NCI-H1048 (cell line): ENCODE data around the gene AKR1A1.
"Not testable (repeated sequence)": the region's sequence is repeated elsewhere in the genome, so short reads cannot be mapped to it uniquely, and the experiment has no call there.

Source experiments
- DNase-seq: peaks from one replicate; lab custom pipeline; 2025; lab: John Stamatoyannopoulos, UW

The AKR1A1 gene

DNA sequence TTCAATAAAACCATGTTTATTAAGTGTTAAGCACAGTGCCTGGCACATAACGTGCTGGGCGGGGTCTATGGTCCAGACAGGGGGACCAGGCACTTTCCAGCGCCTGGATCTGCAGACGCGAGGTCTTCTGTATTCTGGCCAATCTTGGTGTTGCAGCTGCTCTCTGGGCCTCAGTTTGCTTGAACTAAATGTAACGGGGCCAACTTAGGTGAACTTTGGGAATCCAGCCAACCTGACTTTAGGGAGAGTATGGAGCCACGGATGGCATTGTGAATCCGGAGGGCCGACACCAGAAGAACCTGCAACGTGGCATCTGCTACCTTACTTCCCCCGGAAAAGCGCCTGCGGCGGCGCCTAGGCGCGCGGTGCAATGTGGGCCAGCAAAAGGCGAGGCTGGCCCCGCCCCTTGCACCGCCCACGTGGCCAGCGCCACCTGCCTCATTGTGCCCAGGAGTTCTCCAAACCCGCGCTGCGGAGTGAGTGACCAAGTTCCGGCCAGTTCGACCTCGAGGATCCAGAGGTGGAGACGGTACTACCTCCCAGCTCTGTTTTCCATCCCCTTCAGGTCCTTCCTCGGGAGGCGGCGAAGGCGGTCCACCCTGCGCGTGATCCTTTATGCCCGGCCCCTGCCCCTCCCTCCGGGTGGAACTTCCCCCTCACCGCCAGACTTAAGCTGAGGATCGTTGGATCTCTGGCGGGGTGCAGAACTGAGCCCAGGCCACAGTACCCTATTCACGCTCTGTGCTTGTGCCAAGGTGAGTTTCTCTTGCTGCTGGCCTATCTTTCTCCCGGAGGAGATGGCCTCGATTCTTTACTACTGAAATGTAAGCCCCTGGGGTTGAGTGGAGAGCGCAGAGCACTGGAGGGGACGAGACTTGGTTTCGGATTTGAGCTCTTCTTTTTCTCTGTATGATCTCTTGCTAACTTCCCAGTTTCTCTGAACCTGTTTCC, at the start of gene AKR1A1:
Gene AKR1A1 (plus strand): TSS at position 426 of the 951 bp plus-strand sequence. CDS start 10,969 bp downstream, outside the sequence.
- DNase-seq = peak; percentile 64

DNA sequence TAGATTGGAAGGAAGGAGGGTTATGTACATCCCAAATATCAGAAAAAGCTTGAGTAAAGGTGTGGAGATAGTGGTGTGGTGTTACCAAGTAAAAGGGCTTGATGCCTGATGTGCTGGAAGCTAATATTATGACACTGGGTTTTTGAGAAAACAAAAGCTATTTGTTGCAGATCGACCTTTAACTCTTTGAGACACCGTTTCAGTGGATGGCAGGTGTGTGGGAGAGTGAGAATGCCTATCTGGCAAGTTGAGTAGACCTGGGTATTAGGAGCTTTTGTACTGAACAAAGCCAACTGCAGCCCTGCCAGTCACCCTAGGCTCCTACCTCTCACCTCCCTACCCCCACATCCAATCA, 49.1 kb upstream of the AKR1A1 start:
- no peak for DNase-seq

GRCh38 chr1:45503462-45504360, 46.9 kb upstream of the AKR1A1 start:
- no peak for DNase-seq

- DNase-seq = no peak
Observed at GRCh38 chr1:45507195-45507594, 43.4 kb upstream of the AKR1A1 start.

DNA sequence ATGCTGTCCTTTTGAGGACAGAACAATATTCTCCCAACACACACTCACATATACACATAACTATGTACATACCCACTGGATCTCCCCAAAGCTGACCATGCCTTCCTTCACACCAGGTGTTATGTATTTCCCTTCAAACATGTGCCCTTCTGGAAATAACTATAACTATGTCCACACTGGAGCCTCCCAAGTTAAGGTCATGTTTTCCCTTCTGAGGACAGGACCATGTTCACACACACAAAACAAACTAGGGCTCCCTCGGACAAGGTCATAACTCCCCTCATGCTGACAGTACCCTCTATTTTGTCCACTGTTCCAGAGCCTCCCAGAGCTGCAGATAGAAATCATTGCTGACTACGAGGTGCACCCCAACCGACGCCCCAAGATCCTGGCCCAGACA, 42.7 kb upstream of the AKR1A1 start:
- no peak for DNase-seq

DNA sequence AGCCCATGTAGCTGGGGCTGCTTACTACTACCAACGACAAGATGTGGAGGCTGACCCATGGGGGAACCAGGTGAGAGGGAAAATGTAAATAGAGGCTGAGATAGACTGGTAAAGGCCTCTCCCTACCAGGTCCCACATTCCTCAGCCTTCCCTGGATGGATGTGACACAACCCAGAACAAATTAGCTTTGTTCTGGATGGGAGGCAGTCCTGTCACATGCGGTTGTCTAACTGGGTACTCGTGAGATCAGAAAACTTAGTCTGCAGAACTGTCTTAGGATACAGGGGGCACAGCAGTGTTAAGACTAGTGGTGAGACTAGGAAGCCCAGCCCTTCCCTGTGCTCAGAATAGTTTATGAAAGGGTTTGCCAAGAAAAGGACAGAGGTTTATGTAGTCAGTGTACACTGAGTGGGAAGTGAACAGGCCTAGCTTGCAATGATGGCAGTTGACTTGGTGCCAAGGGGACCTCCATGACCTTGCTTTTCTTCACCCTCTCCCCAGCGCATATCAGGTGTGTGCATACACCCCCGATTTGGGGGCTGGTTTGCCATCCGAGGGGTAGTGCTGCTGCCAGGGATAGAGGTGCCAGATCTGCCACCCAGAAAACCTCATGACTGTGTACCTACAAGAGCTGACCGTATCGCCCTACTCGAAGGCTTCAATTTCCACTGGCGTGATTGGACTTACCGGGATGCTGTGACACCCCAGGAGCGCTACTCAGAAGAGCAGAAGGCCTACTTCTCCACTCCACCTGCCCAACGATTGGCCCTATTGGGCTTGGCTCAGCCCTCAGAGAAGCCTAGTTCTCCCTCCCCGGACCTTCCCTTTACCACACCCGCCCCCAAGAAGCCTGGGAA, 42.1 kb upstream of the AKR1A1 start:
- no peak for DNase-seq

GRCh38 chr1:45510036-45510971, 40.3 kb upstream of the AKR1A1 start:
- DNase-seq = no peak

DNA sequence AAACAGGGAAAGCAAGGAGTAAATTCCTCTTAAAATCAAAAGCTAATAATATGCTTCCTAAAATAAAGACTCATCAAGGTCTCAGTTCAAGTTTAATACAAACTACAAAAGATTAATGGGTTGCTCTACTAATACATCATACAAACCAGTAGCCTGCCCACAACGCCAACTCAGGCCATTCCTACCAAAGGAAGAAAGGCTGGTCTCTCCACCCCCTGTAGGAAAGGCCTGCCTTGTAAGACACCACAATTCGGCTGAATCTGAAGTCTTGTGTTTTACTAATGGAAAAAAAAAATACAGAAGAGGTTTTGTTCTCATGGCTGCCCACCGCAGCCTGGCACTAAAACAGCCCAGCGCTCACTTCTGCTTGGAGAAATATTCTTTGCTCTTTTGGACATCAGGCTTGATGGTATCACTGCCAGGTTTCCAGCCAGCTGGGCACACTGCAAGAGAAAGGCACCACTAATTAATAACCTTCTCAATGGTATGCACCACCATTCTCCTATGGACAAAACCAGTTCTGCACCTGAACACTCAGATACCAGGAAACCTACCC, 39.6 kb upstream of the AKR1A1 start:
- no peak for DNase-seq

DNA sequence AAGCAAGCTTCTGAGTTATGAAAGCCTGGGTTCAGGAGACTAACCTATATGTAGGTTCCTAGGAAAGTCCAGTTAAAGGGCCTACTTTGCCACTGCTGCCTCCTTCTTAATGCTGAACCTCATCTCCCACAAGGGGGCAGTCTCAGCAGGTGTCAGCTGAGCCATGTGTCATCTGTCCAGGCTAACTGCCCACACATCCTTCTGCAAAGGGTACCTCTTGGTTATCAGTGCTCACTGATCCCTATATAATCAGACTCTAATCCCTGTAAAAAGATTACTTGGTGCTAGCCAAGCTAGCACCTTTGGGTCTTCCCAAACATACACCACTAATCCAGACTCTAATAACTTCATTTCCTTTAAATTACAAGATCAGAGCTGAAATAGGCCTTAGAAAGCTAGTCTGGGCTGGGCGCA, 38.0 kb upstream of the AKR1A1 start:
- DNase-seq = peak; percentile 44

DNA sequence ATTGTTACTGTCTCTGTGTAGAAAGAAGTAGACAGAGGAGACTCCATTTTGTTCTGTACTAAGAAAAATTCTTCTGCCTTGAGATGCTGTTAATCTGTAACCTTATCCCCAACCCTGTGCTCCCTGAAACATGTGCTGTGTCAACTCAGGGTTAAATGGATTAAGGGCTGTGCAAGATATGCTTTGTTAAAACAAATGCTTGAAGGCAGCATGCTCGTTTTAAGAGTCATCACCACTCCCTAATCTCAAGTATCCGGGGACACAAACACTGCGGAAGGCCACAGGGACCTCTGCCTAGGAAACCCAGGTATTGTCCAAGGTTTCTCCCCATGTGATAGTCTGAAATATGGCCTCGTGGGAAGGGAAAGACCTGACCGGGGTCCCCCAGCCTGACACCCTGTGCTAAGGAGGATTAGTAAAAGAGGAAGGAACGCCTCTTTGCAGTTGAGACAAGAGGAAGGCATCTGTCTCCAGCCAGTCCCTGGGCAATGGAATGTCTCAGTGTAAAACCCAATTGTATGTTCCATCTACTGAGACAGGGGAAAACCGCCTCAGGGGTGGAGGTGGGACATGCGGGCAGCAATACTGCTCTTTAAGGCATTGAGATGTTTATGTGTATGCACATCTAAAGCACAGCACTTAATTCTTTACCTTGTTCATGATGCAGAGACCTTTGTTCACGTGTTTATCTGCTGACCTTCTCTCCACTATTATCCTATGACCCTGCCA, 36.9 kb upstream of the AKR1A1 start:
- not testable (repeated sequence) for DNase-seq

GRCh38 chr1:45516036-45516435, 34.6 kb upstream of the AKR1A1 start:
- no peak for DNase-seq

DNA sequence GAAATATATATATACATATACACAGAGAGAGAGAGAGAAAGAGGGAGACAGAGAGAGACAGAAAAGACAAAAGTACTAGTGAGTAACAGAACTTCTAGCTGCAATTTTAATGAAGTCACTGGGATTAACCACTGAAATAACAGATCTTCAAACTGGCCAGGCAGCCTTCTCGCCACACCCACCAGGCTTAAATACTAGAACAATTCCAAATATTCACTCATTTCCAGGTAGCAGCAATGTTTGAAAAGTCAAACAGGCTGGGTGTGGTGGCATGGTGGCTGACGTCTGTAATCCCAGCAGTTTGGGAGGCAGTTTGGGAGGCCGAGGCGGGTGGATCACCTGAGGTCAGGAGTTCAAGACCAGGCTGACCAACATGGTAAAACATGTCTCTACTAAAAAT, 34.2 kb upstream of the AKR1A1 start:
- no peak for DNase-seq

DNA sequence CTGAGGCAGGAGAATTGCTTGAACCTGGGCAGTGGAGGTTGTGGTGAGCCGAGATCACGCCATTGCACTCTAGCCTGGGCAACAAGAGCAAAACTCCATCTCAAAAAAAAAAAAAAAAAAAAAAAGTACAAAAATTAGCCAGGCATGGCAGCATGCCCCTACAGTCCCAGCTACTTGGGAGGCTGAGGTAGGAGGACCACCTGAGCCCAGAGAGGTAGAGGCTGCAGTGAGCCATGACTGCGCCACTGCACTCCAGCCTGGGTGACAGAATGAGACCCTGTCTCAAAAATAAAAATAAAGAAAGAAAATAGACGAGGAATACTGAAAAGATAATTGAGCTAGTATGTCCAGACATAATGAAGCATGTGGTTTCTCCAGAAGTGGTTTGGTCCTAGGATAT, 32.3 kb upstream of the AKR1A1 start:
- DNase-seq = not testable (repeated sequence)

DNA sequence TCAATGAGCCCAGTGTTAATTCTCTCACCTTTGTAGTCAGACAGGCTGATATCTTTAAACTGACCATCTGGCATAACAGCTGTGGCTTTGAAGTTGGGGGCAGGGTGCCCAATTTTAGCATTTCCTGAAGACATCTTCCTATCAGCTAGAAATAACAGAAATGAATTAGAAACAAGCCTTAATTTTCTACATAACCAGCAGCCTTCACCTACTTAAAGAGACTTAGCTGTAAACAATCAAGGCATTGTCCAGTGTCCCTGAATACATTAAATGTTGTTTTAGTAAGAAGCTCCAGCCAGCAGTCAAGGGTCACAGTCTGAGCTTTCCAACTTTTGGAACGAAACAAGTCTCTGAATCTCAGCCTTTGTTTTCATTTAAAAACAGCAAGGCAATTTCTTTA, 31.7 kb upstream of the AKR1A1 start:
- DNase-seq = no peak

DNA sequence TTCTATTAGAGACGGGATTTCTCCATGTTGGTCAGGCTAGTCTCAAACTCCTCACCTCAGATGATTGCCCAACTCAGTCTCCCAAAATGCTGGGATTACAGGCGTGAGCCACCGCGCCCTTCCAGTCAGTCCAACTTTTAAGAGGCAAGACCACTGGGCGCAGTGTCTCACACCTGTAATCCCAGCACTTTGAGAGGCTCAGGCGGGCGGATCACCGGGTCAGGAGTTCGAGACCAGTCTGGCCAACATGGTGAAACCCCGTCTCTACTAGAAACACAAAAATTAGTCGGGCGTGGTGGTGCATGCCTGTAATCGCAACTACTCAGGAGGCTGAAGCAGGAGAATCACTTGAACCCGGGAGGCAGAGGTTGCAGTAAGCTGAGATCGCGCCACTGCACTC, 30.9 kb upstream of the AKR1A1 start:
- DNase-seq = not testable (repeated sequence)

DNA sequence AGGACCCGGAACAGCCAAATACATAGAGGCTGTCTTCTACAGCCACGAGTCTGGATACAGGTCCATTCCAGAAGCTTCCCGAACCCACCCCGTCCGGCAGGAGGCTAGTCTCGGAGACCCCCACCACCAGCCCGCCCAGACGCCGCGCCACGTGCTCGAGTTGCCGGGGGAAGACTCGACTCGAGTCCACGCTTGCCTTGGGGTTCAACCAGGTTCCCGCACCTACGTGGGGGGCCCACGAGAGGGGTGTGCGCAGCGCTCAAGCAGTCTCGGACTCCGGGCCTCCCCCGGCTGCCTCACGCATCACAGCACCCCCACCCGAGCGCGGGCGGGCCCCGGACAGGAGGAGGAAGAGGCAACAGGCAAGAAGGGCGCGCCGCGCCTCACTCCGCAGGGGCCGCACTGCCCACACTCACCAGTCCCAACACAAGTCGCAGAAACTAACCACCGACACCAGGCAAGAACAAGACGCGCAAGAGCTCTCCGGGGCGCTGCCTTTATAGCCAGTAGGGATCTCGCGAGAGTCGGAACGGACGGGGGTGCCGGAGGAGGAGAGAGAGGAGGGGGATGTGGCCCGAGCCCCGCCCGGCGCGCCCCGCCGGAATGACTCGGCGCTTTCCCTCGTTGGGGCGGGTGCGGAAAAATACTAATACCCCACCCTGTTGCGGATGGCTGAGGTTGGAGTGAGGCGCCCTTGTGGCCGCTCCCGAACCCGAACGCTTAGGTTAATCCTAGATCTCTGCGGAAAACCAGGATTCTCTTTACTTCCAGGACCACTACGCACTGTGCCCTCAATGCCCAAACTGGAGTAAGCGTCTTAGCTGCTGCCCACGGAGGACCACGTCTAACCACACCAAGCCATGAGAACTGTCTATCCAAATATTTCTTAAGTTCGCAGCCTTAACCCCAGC, 29.0 kb upstream of the AKR1A1 start, which contains the start of gene PRDX1:
Gene PRDX1 (minus strand): TSS at position 472 of the 911 bp plus-strand sequence. CDS start 2,841 bp downstream, outside the sequence.
- peak; percentile 89 for DNase-seq

DNA sequence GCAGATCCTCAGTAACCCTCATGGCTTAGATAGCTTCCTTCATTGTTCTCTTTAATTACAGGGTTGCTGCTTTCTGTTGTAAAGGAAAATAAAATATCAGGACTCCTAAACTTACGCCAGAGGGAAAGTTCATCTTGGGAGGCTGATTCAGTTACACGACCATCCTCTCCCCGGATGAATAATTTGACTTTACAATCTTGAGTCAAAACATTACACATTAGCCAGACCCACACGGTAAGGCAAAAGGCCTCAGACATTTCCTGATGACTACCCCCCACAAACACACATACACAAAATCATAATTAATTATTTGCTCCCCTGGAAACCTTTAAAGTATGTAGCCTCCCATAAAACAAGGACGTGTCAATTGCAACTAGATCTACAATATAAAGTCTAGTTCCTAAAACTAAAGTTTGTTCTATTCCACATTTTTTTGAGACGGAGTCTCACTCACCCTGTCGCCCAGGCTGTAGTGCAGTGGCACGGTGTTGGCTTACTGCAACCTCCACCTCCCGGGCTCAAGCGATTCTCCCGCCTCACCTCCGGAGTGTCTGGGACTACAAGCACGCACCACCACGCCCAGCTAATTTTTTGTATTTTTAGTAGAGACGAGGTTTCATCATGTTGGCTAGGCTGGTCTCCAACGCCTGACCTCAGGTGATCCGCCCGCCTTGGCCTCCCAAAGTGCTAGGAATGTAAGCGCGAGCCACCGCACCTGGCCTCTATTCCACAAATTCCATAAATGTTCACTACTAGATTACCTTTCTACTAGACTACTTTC, 28.1 kb upstream of the AKR1A1 start:
- no peak for DNase-seq

DNA sequence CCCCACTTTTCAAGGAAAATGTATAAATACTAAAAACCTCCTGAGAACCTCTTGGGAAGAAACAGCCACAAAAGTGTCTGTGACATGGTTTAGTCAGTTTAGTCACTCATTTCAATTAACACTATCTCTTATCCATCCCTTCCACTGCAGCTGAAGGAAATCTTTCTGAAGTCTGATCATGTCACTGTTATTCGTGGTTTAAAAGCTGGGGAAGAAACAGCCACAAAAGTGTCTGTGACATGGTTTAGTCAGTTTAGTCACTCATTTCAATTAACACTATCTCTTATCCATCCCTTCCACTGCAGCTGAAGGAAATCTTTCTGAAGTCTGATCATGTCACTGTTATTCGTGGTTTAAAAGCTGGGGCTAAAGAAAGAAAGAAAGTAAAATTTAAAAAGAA, 27.1 kb upstream of the AKR1A1 start:
- not testable (repeated sequence) for DNase-seq
